IPS-NIHi7 (cell line): ENCODE data around the gene MLLT3.

ENCODE experiments used
- DNase-seq: peaks from one replicate; pipeline ENCODE4 v3.0.0; 2012; ENCODE audit warnings: mixed read lengths; ENCODE audit errors: extremely low spot score

MLLT3 gene

DNA sequence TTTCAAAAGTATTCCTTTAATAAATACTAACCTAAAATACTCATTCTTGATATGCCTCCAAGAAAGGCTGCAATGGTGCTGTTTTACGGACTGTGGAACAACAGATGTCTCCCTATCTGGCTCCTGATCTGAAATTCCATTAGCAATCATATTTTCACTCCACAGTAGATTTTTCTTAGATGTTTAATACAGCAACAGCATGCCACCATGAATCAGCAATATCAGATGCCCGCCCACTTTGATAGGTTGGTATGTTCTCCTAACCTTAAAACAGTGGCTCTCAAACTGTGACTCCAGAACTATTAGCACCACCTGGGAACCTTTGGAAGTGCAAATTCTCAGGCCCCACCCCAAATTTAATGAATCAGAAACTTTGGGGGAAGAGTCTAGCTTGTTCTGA, 110.2 kb downstream of the MLLT3 start:
- no peak for DNase-seq

GRCh38 chr9:20511686-20512085, 110.6 kb downstream of the MLLT3 start:
- DNase-seq = no peak

DNA sequence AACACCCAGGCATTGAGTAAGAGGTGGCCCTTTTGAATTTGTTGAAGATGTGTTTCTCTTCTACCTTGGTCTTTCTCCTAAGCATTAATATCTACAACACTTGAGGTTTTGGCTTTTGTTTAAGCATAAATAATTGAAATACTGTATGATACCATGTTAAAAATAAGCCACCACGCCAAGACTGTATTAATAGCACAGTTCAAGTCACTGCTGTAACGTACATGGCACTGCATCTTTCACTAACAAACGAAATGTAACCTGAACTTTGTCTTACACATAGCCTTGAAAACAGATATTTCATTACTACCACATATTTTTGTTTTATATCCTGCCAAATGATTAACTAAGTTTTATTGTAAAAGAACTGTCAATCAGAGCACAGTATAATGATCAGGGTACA, 112.8 kb downstream of the MLLT3 start:
- DNase-seq = no peak

- DNase-seq = no peak
Measured at GRCh38 chr9:20508242-20508641, 114.1 kb downstream of the MLLT3 start.

DNA sequence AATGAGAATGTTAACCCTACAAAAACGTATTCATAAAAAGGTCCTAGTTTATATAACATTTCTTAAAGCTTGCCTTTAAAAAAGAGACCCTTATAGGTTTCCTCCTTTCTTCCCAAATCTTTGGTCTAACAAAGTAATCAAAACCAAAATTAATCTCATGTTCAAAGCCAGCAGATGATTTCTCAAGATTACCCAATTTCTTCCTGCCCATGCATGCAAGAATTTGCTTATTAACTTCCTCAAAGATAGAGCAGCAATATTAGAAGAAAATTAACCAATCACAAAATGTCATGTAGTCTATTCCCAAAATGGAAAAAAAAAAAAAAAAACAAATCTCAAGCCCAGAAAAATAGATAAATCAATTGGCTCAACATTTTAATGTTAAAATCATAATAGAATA, 114.9 kb downstream of the MLLT3 start:
- DNase-seq = no peak

GRCh38 chr9:20506099-20506900, 116.0 kb downstream of the MLLT3 start:
- DNase-seq = no peak

GRCh38 chr9:20505574-20505973, 116.7 kb downstream of the MLLT3 start:
- no peak for DNase-seq

GRCh38 chr9:20504930-20505329, 117.4 kb downstream of the MLLT3 start:
- DNase-seq = no peak

- DNase-seq = no peak
Measured at GRCh38 chr9:20500101-20500500, 122.2 kb downstream of the MLLT3 start.

GRCh38 chr9:20499013-20499412, 123.3 kb downstream of the MLLT3 start:
- DNase-seq = no peak

GRCh38 chr9:20496328-20496727, 126.0 kb downstream of the MLLT3 start:
- DNase-seq = no peak

DNA sequence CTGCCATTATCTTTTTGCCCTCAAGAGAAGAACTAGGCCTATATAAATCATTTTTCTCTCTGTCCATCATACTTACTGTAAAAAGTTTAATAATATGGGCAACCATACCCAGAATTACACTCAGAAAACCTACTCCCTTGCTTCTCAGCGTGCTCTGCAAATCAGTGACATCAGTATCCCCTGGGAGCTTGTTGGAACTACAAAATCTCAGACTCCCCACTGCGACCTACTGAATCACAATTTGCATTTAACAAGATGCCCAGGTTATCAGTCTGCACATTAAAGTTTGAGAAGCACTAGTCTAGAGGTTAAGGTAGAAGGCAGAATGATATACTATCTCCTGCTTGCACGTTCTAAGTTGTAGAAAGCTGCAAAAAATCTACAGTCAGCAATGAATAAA, 127.2 kb downstream of the MLLT3 start:
- DNase-seq = no peak

- no peak for DNase-seq
Measured at GRCh38 chr9:20494035-20494434, 128.3 kb downstream of the MLLT3 start.

GRCh38 chr9:20492772-20493171, 129.5 kb downstream of the MLLT3 start:
- no peak for DNase-seq

GRCh38 chr9:20491612-20492011, 130.7 kb downstream of the MLLT3 start:
- no peak for DNase-seq

DNA sequence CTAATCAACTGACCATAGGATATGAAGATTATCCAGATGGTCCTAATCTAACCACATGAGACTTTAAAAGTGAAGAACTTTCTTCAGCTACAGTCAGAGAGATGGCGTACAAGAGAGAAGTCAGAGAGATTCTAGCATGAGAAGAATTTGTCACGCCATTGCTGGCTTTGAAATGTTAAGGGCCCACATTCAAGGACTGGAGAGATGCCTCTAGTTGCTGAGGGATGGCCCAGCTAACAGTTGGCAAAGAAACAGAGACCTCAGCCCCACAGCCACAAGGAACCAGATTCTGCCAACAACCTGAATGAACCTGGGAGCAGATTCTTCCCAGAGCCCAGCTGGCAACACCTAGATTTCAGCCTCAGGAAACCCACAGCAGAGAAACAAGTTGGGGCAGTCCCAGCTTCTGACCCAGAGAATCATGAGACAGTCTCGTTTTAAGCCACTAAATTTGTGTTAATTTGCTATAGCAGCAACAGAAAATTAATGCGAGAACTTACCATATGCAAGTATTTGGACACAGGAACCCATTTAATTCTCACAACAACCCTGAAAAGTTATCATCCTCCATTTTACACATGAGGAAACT, 132.0 kb downstream of the MLLT3 start:
- DNase-seq = no peak

DNA sequence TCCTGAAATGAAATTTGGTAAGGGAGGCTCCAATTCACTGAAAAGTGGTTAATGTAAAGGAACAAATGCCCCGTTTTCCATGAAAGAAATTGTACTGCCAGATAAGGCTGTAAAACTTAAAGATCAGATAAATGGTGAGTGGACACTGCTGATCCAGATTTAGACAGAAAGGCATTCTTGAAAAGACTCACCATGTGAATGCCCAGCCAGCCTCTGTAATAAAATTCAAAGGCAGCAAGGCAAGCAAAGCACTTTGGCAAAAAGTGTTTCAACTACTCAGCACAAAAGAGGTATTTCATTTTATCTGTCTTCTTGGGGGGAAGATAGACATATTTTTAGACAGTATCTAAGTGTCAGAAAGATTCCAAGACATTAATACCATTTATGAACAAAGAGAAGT, 133.6 kb downstream of the MLLT3 start:
- no peak for DNase-seq

DNA sequence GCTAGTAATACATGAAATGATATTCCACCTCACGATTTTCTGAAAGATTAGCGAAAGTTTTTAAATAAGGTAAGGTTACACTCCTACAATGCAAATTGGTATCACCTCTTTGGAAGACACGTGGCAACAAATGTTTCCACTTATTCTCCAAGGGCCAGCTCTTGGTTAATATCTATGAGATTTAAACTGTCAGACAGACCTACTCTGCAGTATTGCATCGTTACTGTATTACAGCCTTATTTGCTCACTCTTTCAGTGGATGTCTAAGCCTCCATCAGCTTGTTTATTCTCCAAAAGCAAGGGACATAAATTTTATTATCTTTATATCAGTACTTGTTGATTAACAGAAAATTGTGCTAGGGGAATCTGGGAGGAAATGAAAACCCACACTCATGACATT, 135.7 kb downstream of the MLLT3 start:
- DNase-seq = no peak

DNA sequence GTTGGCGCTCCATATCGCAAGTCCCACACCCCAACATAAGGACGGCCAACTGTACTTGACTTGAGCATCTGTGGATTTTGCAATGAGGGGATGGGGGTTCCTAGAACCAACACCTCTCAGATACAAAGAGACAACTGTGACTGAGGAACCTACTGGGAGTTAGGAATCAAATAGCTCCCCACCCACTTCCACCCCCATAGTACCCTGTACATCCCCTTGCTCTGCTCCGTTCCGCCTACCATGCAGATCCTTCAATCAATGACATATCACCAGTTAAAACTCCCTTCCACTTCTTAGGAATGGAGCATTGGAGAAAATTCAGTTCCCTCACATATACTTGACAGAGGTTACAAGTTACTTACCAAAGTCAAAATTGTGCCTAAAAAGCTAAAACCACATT, 140.9 kb downstream of the MLLT3 start:
- DNase-seq = no peak

DNA sequence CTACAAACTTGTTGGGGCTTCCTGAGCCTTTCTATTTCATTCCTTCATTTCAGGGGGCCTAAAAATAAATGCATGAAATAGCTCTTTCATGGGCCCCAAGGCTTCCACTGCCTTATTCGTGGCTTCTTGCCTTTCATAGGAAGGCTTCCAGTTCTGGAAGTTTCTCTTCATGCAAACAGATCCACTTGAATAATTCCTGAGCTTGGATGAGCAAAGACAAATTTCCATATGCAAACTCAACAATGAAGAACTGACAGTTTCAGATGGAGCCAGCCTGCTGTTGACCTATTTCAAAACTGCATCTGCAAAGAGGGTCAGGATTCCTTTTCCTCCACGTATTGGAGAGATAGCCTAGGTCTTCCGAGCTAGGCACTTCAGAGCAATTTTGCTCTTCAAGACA, 142.1 kb downstream of the MLLT3 start:
- no peak for DNase-seq

DNA sequence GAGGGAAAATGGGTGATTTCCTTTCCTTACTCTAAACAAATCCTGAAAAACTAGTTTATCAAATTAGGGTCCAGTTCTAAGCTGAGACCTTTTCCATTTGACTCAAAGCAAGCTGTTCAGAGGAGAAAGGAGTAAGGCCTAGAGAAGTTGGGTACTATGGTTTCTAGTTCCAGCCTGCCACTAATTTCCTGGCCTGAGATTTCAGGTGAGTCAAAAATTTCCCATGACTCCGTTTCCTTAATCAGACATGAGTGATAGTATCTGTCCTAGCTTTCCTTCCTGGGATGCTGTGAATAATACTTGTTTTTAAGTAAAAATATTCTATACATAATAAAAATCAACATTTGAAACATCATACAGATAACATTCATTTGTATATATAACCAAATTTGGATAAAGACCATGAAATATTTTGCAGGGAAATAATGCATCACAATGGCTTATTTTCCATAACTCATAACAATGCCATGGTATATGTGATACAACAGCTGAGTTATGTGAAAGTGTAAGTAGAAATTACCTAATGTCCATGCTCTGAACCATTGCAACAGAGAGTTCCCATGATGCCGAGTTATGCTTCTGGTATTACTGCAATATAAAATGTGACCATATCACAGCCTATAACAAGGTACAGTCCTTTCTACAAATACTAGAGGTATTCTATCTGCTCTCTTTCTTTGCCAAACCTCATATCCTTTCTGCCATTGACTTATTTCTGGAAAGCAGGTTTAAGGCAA, 142.7 kb downstream of the MLLT3 start:
- no peak for DNase-seq

DNA sequence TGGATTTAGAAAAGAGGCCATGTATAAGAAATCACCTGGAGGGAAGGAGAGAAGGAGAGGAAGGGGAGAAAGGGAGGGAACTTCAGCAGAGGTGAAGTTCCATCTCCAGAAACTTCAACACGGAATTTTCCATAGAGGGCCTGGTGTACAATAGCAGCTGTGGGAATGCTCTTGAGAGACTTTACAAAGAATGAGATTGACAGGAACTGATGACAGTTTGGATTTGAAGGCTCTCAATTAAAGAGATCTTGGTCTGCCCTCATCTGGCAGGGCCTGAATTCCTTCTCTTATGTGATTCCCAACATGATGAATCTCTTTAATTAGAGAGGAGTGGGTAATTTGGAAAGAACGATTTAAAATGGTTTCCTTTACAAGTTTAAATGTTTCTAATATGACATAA, 143.5 kb downstream of the MLLT3 start:
- no peak for DNase-seq
